Measurements from ENCODE around the gene TRIM42.

Gene TRIM42

GRCh38 chr3:140677764-140678163, at the start of gene TRIM42:
Gene TRIM42 (plus strand): TSS chr3:140678064. CDS start chr3:140678230, 166 bp downstream.
- no peak for TF ChIP-seq CTCF (conservative IDR thresholded peaks at IDR 0.05)
- no peak within 1 kb of the TSS for H3K27ac ChIP-seq

- TF ChIP-seq CTCF (conservative IDR thresholded peaks at IDR 0.05): no peak
- H3K27ac ChIP-seq: no peak overlapping the region
These were observed 49.3 kb upstream of the TRIM42 start for GRCh38 chr3:140628606-140629005.

GRCh38 chr3:140629357-140630137, 48.3 kb upstream of the TRIM42 start:
- TF ChIP-seq CTCF (conservative IDR thresholded peaks at IDR 0.05): no peak

GRCh38 chr3:140630366-140630765, 47.5 kb upstream of the TRIM42 start:
- no peak overlapping the region for H3K27ac ChIP-seq
- TF ChIP-seq CTCF (conservative IDR thresholded peaks at IDR 0.05): no peak

More at GRCh38 chr3:140629357-140630137, 48.3 kb upstream of the TRIM42 start:
- H3K27ac ChIP-seq: no peak overlapping the region

GRCh38 chr3:140630866-140631265, 47.0 kb upstream of the TRIM42 start:
- TF ChIP-seq CTCF (conservative IDR thresholded peaks at IDR 0.05): no peak
- no peak overlapping the region for H3K27ac ChIP-seq

GRCh38 chr3:140635276-140635675, 42.6 kb upstream of the TRIM42 start:
- no peak overlapping the region for H3K27ac ChIP-seq
- no peak for TF ChIP-seq CTCF (conservative IDR thresholded peaks at IDR 0.05)

- no peak overlapping the region for H3K27ac ChIP-seq
- TF ChIP-seq CTCF (conservative IDR thresholded peaks at IDR 0.05): no peak
These were observed 41.3 kb upstream of the TRIM42 start for GRCh38 chr3:140636406-140637138.
